GM08714 (cell line): ENCODE results near the gene KREMEN2.
A peak's percentile ranks its signal among the peaks of the same experiment; 100 is the strongest.

ENCODE experiments used
- H3K4me3 ChIP-seq: fragments of 200-500 bp; sonication (Bioruptor generic); 2 replicates; pipeline ENCODE4 v1.5.1; 2014; ENCODE audit warnings: mild to moderate bottlenecking, low read length, inconsistent platforms
- ZNF274 ChIP-seq: IDR thresholded peaks from 2 replicates; pipeline ENCODE4 v1.6.1; 2012; ENCODE audit warnings: mild to moderate bottlenecking, low read depth, low read length

KREMEN2 gene

DNA sequence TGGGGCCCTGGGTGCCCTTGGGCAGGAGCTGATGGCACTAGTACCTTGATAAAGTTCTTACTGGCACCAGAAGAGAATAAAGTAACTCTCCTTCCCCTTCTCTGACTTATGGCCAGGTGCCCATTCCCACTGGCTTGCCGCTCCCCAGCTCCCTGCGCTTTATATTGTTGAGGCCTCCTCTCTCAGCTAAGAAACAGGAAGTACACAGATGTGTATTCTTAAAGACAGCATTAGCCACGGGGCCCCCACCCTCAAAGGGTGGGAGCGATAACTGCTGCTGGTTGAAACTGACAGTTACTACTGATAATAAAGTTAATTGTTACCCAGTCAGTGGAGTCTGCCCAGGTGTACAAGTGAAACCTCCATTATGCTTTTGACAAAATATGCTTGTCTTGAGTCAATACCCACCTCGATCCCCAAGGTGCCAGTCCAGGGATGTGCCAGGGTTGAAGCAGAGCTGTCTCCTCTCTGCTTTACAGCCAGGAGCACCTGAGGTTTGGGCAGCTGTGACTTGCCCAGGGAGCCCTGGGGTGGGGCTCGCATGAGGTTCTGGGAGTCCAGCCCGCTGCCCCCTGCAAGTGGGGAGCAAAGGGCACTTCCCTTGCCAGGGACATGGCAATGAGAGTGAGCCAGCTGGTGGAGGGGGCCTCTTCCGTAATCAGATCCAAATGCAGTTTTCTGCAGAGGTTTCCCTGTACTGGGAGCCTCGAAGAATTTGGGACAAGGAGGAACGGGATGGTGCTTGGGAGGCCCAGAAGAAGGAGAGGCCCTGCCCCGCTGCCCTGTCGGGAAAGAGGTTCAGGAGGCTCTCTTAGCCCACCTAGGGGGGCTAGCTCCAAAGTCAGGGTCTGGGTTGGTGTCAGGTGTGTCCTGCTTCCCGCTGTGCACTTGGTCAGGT lies 43.2 kb downstream of the KREMEN2 start:
- no peak for TF ChIP-seq ZNF274
- peak overlapping the region; percentile 35; the same call in 1 of the 2 replicates for H3K4me3 ChIP-seq

DNA sequence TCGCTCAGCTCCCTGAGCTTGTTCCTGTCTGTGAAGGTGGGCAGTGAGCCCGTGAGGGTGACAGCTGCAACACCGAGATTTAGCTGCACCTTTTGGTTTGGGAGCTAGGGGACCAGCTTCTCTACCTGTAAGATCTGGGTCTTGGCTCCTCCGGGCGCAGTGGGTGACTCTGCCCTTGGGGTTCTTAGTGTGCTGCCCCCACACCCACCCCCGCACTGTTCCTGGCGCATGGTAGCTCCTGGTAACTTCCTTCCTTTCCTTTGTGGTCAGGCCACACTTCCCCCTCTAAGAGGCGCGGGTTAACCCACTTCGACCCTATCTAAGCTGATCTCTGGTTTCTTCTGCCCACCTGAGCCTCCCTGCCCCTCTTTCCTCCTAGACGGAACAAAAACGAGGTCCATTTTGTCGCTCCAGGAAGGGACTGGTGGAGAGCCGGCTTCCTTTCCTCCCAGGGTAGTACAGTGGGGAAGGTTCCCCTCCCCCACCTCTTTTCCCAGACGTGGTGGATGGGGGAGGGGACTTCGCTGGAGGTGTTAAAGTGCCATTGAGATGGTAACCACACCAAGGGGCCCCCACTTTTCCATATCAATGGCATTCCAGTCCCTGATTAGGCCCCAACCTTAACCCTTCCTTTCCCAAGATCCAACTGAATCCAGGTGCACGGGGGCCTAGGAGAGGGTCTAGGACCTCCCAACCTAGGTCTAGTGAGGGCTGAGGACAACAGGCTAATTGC lies 44.0 kb downstream of the KREMEN2 start:
- no peak overlapping the region; the same call in 1 of the 2 replicates for H3K4me3 ChIP-seq
- no peak for TF ChIP-seq ZNF274

DNA sequence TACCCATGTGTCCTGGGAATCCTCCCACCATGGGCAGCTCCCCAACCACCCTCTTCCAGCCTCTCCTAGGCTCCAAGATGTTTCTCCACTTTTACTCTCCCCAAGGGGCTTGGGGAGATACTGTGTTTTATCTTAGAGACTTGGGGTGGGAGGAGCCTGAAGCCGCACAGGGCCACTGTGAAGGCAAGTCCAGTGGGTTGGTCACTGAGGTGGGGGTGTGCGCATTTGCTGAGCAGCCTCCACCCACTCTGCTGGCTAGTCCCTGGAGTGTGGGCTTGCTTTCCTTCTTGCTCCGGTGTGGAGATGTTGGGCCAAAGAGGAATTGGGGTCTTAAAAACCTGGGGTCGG lies 44.6 kb downstream of the KREMEN2 start:
- no peak for TF ChIP-seq ZNF274
- H3K4me3 ChIP-seq: no peak overlapping the region

DNA sequence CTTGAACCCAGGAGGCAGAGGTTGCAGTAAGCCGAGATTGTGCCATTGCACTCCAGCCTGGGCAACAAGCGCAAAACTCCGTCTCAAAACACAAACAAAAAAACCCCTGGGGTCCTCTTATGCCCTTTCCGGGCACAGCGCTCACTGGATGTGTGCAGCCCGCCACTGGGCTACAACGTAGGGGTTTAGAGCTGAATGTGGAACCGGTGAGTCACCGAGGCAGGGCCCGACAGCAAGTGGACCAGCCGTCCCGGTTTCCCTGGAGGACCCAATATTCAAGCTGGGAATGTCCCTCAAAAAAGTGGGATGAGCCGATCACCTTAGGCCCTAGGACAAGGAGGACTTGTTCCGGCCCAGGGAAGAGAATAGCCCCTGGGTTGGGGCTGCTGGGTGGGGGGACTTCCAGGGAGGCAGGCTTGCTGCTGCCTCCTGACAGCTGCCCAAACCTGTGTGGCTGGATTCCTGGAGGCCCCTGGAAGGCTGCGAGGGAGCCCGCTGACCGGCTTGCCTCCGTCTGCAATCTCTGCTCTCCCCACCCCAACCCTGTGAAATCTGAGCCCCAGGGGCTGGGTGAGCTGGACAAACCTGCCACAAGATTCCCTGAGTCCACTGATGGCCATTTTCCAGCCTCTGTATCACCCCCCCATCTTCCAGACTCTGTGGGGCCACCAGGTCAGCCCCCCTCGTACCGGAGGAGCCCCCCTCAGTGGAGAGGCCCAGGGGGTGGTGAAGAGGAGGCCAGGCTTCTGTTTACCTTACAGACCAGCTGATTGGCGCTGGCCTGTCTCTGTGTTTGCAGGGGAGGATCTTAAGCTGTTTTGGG lies 45.7 kb downstream of the KREMEN2 start:
- no peak for TF ChIP-seq ZNF274
- no peak overlapping the region for H3K4me3 ChIP-seq

DNA sequence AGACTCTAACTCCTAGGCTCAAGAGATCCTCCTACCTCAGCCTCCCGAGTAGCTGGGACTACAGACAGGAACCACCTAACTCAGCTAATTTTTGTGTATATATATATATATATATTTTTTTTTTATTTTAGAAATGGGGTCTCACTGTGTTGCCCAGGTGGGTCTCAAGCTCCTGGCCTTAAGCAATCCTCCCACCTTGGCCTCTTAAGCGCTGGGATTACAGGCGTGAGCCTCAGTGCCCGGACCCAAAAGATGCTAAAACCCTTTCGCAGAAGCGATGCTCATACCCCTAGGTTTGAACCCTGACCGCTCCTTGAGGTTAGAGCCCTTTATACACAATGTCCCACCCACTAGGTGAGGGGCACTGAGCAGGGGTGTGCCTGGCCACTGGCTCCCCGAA lies 46.4 kb downstream of the KREMEN2 start:
- TF ChIP-seq ZNF274: no peak
- no peak overlapping the region for H3K4me3 ChIP-seq

DNA sequence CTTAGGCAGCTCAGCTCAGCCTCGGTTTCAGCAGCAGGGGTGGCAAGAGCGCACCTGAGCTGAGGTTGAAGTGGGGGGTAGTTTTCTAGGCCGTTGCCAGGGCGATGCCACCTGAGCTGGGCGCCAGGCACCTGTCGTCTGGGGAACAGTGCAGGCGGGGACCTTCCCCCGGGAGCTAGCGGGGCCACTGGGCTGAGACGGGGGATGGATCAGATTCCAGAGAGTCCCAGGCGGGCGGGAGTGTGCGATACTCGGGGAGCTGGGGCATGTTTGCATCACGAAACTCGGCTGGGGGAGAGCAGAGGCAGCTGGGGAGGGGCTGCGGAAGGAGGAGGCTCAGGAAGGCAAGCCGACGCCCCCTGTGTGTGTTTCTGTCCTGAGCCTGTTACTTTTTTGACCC lies 48.2 kb downstream of the KREMEN2 start:
- TF ChIP-seq ZNF274: no peak
- H3K4me3 ChIP-seq: no peak overlapping the region

DNA sequence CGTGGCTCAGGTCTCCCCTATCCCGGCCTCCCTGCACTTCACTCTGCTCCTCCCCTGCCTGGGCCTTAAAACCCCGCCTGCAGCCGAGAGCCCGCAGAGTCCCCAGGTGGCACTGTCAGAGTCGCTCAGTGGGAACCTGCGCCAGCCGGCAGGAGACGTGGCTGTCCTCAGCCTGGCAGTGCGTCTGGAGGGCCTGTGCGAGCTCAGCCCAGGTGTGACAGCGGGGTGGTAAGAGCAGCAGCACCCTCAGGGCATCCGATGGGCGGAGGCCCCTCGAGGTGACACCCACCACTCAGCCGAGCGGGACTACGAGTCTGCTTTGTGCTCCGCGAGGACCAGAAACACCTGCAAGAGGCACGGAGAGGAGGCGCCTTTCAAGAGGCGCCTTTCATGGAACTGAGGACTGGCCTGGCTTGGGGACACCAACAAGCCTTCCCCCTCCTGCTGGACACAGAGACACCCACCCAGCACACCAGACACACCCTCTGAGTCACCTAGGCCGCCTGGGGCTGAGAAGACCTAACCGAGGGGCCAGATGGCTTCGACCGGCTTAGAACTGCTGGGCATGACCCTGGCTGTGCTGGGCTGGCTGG lies 48.8 kb downstream of the KREMEN2 start, which contains the start of gene CLDN9:
Gene CLDN9 (plus strand): TSS at position 96 of the 593 bp plus-strand sequence. CDS start 440 bp downstream, at position 536.
- H3K4me3 ChIP-seq: no peak within 1 kb of the TSS
- no peak for TF ChIP-seq ZNF274

DNA sequence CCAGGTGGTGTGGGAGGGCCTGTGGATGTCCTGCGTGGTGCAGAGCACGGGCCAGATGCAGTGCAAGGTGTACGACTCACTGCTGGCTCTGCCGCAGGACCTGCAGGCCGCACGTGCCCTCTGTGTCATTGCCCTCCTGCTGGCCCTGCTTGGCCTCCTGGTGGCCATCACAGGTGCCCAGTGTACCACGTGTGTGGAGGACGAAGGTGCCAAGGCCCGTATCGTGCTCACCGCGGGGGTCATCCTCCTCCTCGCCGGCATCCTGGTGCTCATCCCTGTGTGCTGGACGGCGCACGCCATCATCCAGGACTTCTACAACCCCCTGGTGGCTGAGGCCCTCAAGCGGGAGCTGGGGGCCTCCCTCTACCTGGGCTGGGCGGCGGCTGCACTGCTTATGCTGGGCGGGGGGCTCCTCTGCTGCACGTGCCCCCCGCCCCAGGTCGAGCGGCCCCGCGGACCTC lies 49.4 kb downstream of the KREMEN2 start:
- no peak for TF ChIP-seq ZNF274

DNA sequence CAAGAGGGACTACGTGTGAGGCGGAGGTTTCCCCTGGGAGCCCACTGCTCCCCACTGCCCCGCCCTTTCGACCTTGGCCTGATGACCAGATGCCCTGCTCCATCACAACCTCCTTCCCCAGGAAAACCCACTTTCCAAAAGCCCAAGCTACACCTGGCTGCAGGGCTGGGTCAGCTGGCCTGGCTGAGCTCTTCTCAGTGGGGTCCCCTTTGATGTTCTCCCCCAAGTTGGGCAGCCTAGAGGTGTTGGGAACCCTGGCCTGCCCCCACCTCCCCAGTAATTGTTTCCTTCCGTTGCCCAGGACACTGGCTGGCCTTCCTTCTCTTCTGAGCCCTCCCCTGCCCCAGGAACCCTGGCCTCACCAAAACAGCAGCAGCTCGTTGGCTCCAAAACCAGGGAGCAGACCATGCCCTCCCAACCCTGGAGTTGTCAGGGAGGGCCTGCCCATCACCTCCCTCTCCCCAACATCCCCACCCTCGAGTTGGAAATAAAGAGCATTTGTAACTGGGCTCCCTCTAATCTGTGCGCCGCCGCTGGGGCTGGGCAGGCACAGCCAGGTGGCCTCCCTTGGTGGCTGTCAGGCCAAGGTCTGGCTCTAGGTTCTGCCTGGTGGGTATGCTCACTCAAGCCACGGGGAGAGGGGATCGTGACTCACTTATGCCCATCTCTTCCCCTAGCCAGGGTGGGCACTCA lies 50.1 kb downstream of the KREMEN2 start:
- H3K4me3 ChIP-seq: no peak overlapping the region
- TF ChIP-seq ZNF274: no peak

More for the DNA sequence above, 49.4 kb downstream of the KREMEN2 start:
- no peak overlapping the region for H3K4me3 ChIP-seq

DNA sequence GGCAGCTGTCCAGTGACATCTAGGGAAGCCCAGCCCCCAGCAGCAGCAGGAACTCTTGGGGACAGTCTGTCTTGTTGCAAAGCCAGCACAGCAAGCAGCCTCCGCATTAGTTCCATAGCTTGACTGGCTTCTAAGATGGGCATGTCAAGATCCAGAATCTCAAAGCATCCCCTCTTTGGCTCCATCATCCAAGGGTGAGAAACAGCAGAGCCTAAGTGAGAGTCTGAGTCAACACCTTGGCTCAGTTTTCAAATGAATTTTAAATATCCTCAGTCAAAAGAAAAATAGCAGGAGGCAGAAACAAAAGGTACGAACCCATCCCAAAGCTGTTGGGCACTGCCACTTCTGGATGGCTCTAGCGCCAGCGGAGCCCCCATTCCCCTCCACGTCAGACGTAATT lies 50.9 kb downstream of the KREMEN2 start:
- H3K4me3 ChIP-seq: no peak overlapping the region
- no peak for TF ChIP-seq ZNF274

DNA sequence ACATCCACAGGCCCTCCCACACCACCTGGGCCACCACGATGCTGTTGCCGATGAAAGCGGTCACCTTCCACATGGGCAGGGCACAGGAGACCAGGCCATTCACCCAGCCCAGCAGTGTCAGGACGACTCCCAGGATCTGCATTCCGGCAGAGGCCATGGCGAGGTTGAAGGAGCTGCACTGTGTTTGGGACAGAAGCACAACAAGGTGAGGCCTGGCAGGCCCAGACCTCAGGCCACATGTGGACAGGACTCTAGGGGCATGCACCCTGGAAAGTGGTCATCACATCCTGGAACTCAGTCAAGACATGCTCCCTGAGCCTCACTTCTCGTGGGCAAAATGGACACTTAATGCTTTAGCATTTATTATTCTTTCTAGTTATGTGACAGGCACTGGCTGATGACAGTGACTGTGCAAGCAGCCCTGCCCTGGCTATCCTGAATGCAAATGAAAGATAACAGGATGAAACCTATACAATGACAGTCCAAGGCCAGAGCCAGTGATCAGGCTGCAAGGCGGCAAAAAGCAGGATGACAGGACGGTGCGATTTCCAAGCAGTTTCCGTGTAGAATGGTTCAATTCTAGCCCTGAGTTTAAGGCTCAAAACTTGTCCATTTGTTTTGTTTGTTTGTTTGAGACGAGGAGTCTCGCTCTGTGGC lies 51.9 kb downstream of the KREMEN2 start:
- no peak overlapping the region for H3K4me3 ChIP-seq
- TF ChIP-seq ZNF274: no peak

DNA sequence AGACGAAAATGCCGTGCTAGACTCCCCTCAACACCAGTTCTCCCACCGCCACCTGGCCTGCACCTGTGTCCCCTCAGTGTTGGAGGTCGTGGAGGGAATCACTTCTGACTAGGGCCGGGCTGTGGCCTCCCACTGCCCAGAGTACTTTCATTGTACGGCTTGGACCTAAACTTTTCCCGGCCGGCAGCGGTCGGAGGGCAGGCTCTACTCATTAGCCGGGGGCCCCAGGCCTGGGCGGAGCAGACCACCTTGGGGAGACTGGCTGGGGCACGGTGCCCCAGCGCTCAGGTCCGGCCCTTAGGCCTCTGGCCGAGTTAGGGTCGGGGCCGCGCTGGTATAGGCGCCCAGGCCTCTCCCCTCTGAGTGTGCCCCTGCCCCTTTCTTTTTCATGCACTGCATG lies 53.3 kb downstream of the KREMEN2 start:
- no peak for TF ChIP-seq ZNF274
- H3K4me3 ChIP-seq: no peak overlapping the region
